Liver (tissue), 9 donors: ENCODE results near the gene ITPKB. TPM values are rescaled to one million over a fixed set of nuclear protein-coding genes. Genes with fewer than 3 reads are reported as not detected.

Experiments used
- DNase-seq: peaks from one replicate; pipeline ENCODE4 v3.0.0-alpha.2; 2017; ENCODE audit warnings: low spot score
- H3K27ac ChIP-seq, 2 donors: one replicate each; pipeline ENCODE4 v1.7.0; 2013; ENCODE audit warnings: inconsistent platforms in 2 of 2, low read length in 2 of 2, control low read depth in 1 of 2, low read depth in 1 of 2, mild to moderate bottlenecking in 1 of 2
- H3K27me3 ChIP-seq, 4 donors: one replicate each; pipeline versions ENCODE4 v1.6.1 to v1.7.0; 2013; ENCODE audit warnings: low read length in 3 of 4, inconsistent platforms in 1 of 4, mild to moderate bottlenecking in 1 of 4, moderate library complexity in 1 of 4; ENCODE audit not compliant: control insufficient read depth in 4 of 4, insufficient read depth in 4 of 4
- H3K36me3 ChIP-seq, 4 donors: one replicate each; pipeline versions ENCODE4 v1.6.1 to v1.7.0; 2013; ENCODE audit warnings: low read length in 3 of 4, mild to moderate bottlenecking in 3 of 4, low read depth in 1 of 4, moderate library complexity in 1 of 4; ENCODE audit not compliant: control insufficient read depth in 4 of 4, insufficient read depth in 3 of 4
- H3K4me1 ChIP-seq, 4 donors: one replicate each; pipeline versions ENCODE4 v1.6.1 to v1.7.0; 2013; ENCODE audit warnings: low read length in 3 of 4, mild to moderate bottlenecking in 3 of 4, moderate library complexity in 1 of 4; ENCODE audit not compliant: control insufficient read depth in 4 of 4, insufficient read depth in 4 of 4
- H3K4me3 ChIP-seq, 3 donors: one replicate each; pipeline versions ENCODE4 v1.6.1 to v1.7.0; 2013; ENCODE audit warnings: low read length in 3 of 3, control low read depth in 1 of 3, low read depth in 1 of 3, mild to moderate bottlenecking in 1 of 3
- H3K9ac ChIP-seq, 2 donors: one replicate each; pipeline ENCODE4 v1.7.0; 2013; ENCODE audit warnings: low read length in 2 of 2, mild to moderate bottlenecking in 2 of 2, moderate library complexity in 2 of 2, control low read depth in 1 of 2, low read depth in 1 of 2
- H3K9me3 ChIP-seq, 4 donors: one replicate each; pipeline versions ENCODE4 v1.6.1 to v1.7.0; 2013; ENCODE audit warnings: low read length in 3 of 4; ENCODE audit not compliant: control insufficient read depth in 4 of 4
- ATF3 ChIP-seq: IDR thresholded peaks from 2 replicates; pipeline ENCODE4 v1.6.1; 2016; ENCODE audit warnings: antibody characterized with exemption
- CTCF ChIP-seq: fragments of 150-350 bp; IDR thresholded peaks from 2 replicates; pipeline ENCODE4 v1.5.1; 2017; ENCODE audit warnings: improper control_type of control experiment, low read depth, low read length; ENCODE audit not compliant: missing input control
- EGR1 ChIP-seq, 2 donors: IDR thresholded peaks; 2 replicates each; pipeline ENCODE4 v1.6.1; 2016 to 2018; ENCODE audit warnings: antibody characterized with exemption in 2 of 2, low read depth in 2 of 2
- FOXA1 ChIP-seq: IDR thresholded peaks from 2 replicates; pipeline ENCODE4 v1.6.1; 2016; ENCODE audit warnings: antibody characterized with exemption
- FOXA2 ChIP-seq: IDR thresholded peaks from 2 replicates; pipeline ENCODE4 v1.6.1; 2016; ENCODE audit warnings: antibody characterized with exemption
- GABPA ChIP-seq, 2 donors: IDR thresholded peaks in 1 of 2; conservative IDR thresholded peaks in 1 of 2; 2 replicates each; pipeline ENCODE4 v1.6.1; 2016; ENCODE audit warnings: antibody characterized with exemption in 2 of 2, mild to moderate bottlenecking in 1 of 2, moderate library complexity in 1 of 2
- HNF4A ChIP-seq, 2 donors: conservative IDR thresholded peaks; 2 replicates each; pipeline ENCODE4 v1.6.1; 2016; ENCODE audit warnings: antibody characterized with exemption in 2 of 2, mild to moderate bottlenecking in 2 of 2
- HNF4G ChIP-seq: IDR thresholded peaks from 2 replicates; pipeline ENCODE4 v1.6.1; 2016; ENCODE audit warnings: antibody characterized with exemption
- JUND ChIP-seq, 2 donors: IDR thresholded peaks; 2 replicates each; pipeline ENCODE4 v1.6.1; 2016; ENCODE audit warnings: antibody characterized with exemption in 2 of 2
- NR2F2 ChIP-seq: IDR thresholded peaks from 2 replicates; pipeline ENCODE4 v1.6.1; 2016; ENCODE audit warnings: antibody characterized with exemption
- RAD21 ChIP-seq, 2 donors: IDR thresholded peaks; 2 replicates each; pipeline ENCODE4 v1.6.1; 2016; ENCODE audit warnings: antibody characterized with exemption in 2 of 2, mild to moderate bottlenecking in 2 of 2
- REST ChIP-seq: IDR thresholded peaks from 2 replicates; pipeline ENCODE4 v1.6.1; 2016; ENCODE audit warnings: antibody characterized with exemption, mild to moderate bottlenecking
- RXRA ChIP-seq, 2 donors: IDR thresholded peaks; 2 replicates each; pipeline ENCODE4 v1.6.1; 2017 to 2018; ENCODE audit warnings: antibody characterized with exemption in 2 of 2, mild to moderate bottlenecking in 1 of 2
- SP1 ChIP-seq: IDR thresholded peaks from 2 replicates; pipeline ENCODE4 v1.6.1; 2018; ENCODE audit warnings: antibody characterized with exemption, mild to moderate bottlenecking
- TAF1 ChIP-seq: conservative IDR thresholded peaks from 2 replicates; pipeline ENCODE4 v1.6.1; 2016; ENCODE audit warnings: antibody characterized with exemption, mild to moderate bottlenecking
- YY1 ChIP-seq: IDR thresholded peaks from 2 replicates; pipeline ENCODE4 v1.6.1; 2016; ENCODE audit warnings: antibody characterized with exemption, mild to moderate bottlenecking
- ZBTB33 ChIP-seq: IDR thresholded peaks from 2 replicates; pipeline ENCODE4 v1.6.1; 2016; ENCODE audit warnings: antibody characterized with exemption
- WGBS: extraction: QIAGEN DNeasy Blood & Tissue Kit; methylation state at CpG from one replicate; pipeline ENCODE4 v1.1.7; 2013; 5-methylcytosine and 5-hydroxymethylcytosine counted together
- polyA plus RNA-seq, 2 donors: library from polyadenylated mRNA; stranded (reverse) in 1 of 2; unstranded in 1 of 2; fragments of 200-250 nt in 1 of 2; fragments of >200 nt in 1 of 2; fragmentation: Nextera tagmentation in 1 of 2; extraction: Ambion mirVana in 1 of 2; gene quantifications; one replicate each; pipeline versions ENCODE4 v1.2.1 to v1.2.3, GENCODE V29; 2013 to 2015
- total RNA-seq, 2 donors: library from RNA; depleted of rRNA; stranded (reverse); fragments of >200 nt; gene quantifications; one replicate each; pipeline ENCODE4 v1.2.3, GENCODE V29; 2014
- donor health status: healthy.
- donor health status: healthy.
- donor health status: healthy.
- donor health status: healthy.
- donor health status: healthy.

The ITPKB gene
- total and polyA plus RNA-seq, 4 donors: 0.61 to 5.8 (median 3.7) TPM

- TF ChIP-seq CTCF: no peak
- TF ChIP-seq TAF1: no peak
- TF ChIP-seq HNF4G: no peak
- no peak for TF ChIP-seq REST
- TF ChIP-seq FOXA2: no peak
- no peak for TF ChIP-seq EGR1 (IDR thresholded peaks at IDR 0.05; ENCODE audit: low read depth in 2 of 2)
- TF ChIP-seq HNF4A (conservative IDR thresholded peaks at IDR 0.05): no peak
- no peak for TF ChIP-seq RXRA (IDR thresholded peaks at IDR 0.05)
- no peak for TF ChIP-seq NR2F2
- TF ChIP-seq GABPA (IDR thresholded peaks at IDR 0.05 in 1 of 2, conservative IDR thresholded peaks at IDR 0.05 in 1 of 2): no peak
- no peak for TF ChIP-seq SP1
- no peak for TF ChIP-seq FOXA1
- TF ChIP-seq ATF3: no peak
- no peaks in the 10 kb centered on the region for H3K36me3 ChIP-seq
- H3K4me1 ChIP-seq: peaks cover 0 to 12% (median 10%) of the 10 kb centered on the region in 4 donors
- H3K27me3 ChIP-seq: no peaks in the 10 kb centered on the region
- no peak overlapping the region for H3K4me3 ChIP-seq
- no peak for DNase-seq
- peaks cover 0 to 2% (median 0%) of the 10 kb centered on the region in 4 donors for H3K9me3 ChIP-seq
- no peak overlapping the region for H3K27ac ChIP-seq
- no peak overlapping the region for H3K9ac ChIP-seq
- WGBS: 85% methylated on average over 4 of the region's 4 CpGs
Observed at GRCh38 chr1:226600254-226600653, 138.8 kb downstream of the ITPKB start.

- H3K4me3 ChIP-seq: no peak overlapping the region
- no peak overlapping the region for H3K27ac ChIP-seq
- H3K9me3 ChIP-seq: peaks cover 0 to 2% (median 0%) of the 10 kb centered on the region in 4 donors
- H3K36me3 ChIP-seq: no peaks in the 10 kb centered on the region
- no peak for DNase-seq
- H3K4me1 ChIP-seq: peaks cover 0 to 12% (median 10%) of the 10 kb centered on the region in 4 donors
- no peaks in the 10 kb centered on the region for H3K27me3 ChIP-seq
- no peak overlapping the region for H3K9ac ChIP-seq
- TF ChIP-seq YY1 (no peak), REST (no peak), GABPA (IDR thresholded peaks at IDR 0.05 in 1 of 2, conservative IDR thresholded peaks at IDR 0.05 in 1 of 2) (no peak), NR2F2 (no peak), EGR1 (IDR thresholded peaks at IDR 0.05; ENCODE audit: low read depth in 2 of 2) (no peak), CTCF (no peak), TAF1 (no peak), RAD21 (IDR thresholded peaks at IDR 0.05) (no peak), HNF4G (no peak), ZBTB33 (no peak), RXRA (IDR thresholded peaks at IDR 0.05) (no peak), JUND (IDR thresholded peaks at IDR 0.05) (no peak), FOXA1 (no peak), SP1 (no peak)
Observed at GRCh38 chr1:226599636-226600238, 139.3 kb downstream of the ITPKB start.
